Endodermal cell (in vitro differentiated cells): ENCODE results near the gene CDS2. TPM values are rescaled to one million over a fixed set of nuclear protein-coding genes. Genes with fewer than 3 reads are reported as not detected.

Source experiments
- DNase-seq: peaks from one replicate; pipeline ENCODE4 v3.0.0-alpha.2; 2017
- H3K27ac ChIP-seq: 2 replicates; pipeline ENCODE4 v1.5.1; 2013; ENCODE audit warnings: mild to moderate bottlenecking, low read depth, low read length, moderate library complexity
- H3K27me3 ChIP-seq: 2 replicates; pipeline ENCODE4 v1.6.1; 2013; ENCODE audit warnings: mild to moderate bottlenecking, low read length, moderate library complexity; ENCODE audit not compliant: insufficient read depth, control insufficient read depth, poor library complexity, severe bottlenecking
- H3K36me3 ChIP-seq: 2 replicates; pipeline ENCODE4 v1.7.0; 2013; ENCODE audit warnings: mild to moderate bottlenecking, low read length, moderate library complexity; ENCODE audit not compliant: control insufficient read depth, insufficient read depth
- H3K4me1 ChIP-seq: one replicate; pipeline ENCODE4 v1.7.0; 2013; ENCODE audit warnings: low read length; ENCODE audit not compliant: control insufficient read depth, insufficient read depth
- H3K4me3 ChIP-seq: 2 replicates; pipeline ENCODE4 v1.5.1; 2013; ENCODE audit warnings: mild to moderate bottlenecking, low read length, moderate library complexity
- H3K9ac ChIP-seq: 2 replicates; pipeline ENCODE4 v1.6.1; 2013; ENCODE audit warnings: mild to moderate bottlenecking, low read length, moderate library complexity; ENCODE audit not compliant: poor library complexity, severe bottlenecking; ENCODE audit errors: extremely low read depth
- H3K9me3 ChIP-seq: 2 replicates; pipeline ENCODE4 v1.6.1; 2013; ENCODE audit warnings: mild to moderate bottlenecking, low read length, moderate library complexity; ENCODE audit not compliant: control insufficient read depth
- H3K27ac Mint-ChIP-seq: 2 replicates; pipeline ENCODE4 v1.8.0; 2020; ENCODE audit warnings: mixed read lengths
- H3K27me3 Mint-ChIP-seq: 2 replicates; pipeline ENCODE4 v1.8.0; 2021; ENCODE audit warnings: mild to moderate bottlenecking, mixed read lengths; ENCODE audit not compliant: insufficient read depth
- H3K36me3 Mint-ChIP-seq: 2 replicates; pipeline ENCODE4 v1.8.0; 2020; ENCODE audit warnings: low read depth, mixed read lengths
- H3K4me1 Mint-ChIP-seq: 2 replicates; pipeline ENCODE4 v1.8.0; 2020; ENCODE audit warnings: mixed read lengths
- H3K4me3 Mint-ChIP-seq: 2 replicates; pipeline ENCODE4 v1.8.0; 2020; ENCODE audit warnings: mild to moderate bottlenecking, moderate library complexity, mixed read lengths
- H3K9me3 Mint-ChIP-seq: 2 replicates; pipeline ENCODE4 v1.8.0; 2020; ENCODE audit warnings: mild to moderate bottlenecking, mixed read lengths
- WGBS, 2 experiments: methylation state at CpG; one replicate each; pipeline versions ENCODE4 v1.1.5 to v1.1.7; 2013; ENCODE audit warnings: missing lambda C conversion rate in 2 of 2, mixed read lengths in 1 of 2; ENCODE audit not compliant: insufficient coverage in 1 of 2, insufficient read length in 1 of 2; 5-methylcytosine and 5-hydroxymethylcytosine counted together
- total RNA-seq, 2 donors: library from RNA; stranded (reverse); fragmentation: NEBNext Ultra II Directional in 1 of 2; extraction: Animal tissue kit (Norgen Biotek cat#: 25700) in 1 of 2; gene quantifications; 2 replicates in 1 of 2; 3 replicates in 1 of 2; pipeline ENCODE4 v1.2.1, GENCODE V29; 2021
- TF ChIP-seq, protein P1 (sequence below): fragments of 200-600 bp; sonication (generic); conservative IDR thresholded peaks from 2 replicates; pipeline ENCODE4 v1.5.0; 2021; ENCODE audit warnings: antibody characterized with exemption, mild to moderate bottlenecking

CDS2 gene
- total RNA-seq, 2 donors from 2014 or later: 66.8 to 77.1 TPM

GRCh38 chr20:5127859-5128424 is 1.1 kb downstream of the CDS2 start:
- peak overlapping the region; percentile 94 for H3K4me3 Mint-ChIP-seq
- no peak overlapping the region for H3K27ac ChIP-seq
- no peaks in the 10 kb centered on the region for H3K9me3 ChIP-seq
- H3K4me1 Mint-ChIP-seq: peaks cover 13% of the 10 kb centered on the region
- H3K36me3 Mint-ChIP-seq: peaks cover 10% of the 10 kb centered on the region
- TF ChIP-seq, protein P1, sequence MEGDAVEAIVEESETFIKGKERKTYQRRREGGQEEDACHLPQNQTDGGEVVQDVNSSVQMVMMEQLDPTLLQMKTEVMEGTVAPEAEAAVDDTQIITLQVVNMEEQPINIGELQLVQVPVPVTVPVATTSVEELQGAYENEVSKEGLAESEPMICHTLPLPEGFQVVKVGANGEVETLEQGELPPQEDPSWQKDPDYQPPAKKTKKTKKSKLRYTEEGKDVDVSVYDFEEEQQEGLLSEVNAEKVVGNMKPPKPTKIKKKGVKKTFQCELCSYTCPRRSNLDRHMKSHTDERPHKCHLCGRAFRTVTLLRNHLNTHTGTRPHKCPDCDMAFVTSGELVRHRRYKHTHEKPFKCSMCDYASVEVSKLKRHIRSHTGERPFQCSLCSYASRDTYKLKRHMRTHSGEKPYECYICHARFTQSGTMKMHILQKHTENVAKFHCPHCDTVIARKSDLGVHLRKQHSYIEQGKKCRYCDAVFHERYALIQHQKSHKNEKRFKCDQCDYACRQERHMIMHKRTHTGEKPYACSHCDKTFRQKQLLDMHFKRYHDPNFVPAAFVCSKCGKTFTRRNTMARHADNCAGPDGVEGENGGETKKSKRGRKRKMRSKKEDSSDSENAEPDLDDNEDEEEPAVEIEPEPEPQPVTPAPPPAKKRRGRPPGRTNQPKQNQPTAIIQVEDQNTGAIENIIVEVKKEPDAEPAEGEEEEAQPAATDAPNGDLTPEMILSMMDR: no peak
- no peaks in the 10 kb centered on the region for H3K27me3 Mint-ChIP-seq
- H3K4me3 ChIP-seq: peak overlapping the region; percentile 96
- H3K4me1 ChIP-seq: no peaks in the 10 kb centered on the region
- peak overlapping the region; percentile 93 for H3K9ac ChIP-seq
- H3K27me3 ChIP-seq: no peaks in the 10 kb centered on the region
- H3K27ac Mint-ChIP-seq: peak overlapping the region; percentile 97
- no peak for DNase-seq
- WGBS, 2 experiments: 55 to 65% methylated on average over 6 of the region's 6 CpGs
- H3K36me3 ChIP-seq: peaks cover 4% of the 10 kb centered on the region
- no peaks in the 10 kb centered on the region for H3K9me3 Mint-ChIP-seq

GRCh38 chr20:5128886-5129285 is 2.1 kb downstream of the CDS2 start:
- H3K4me1 ChIP-seq: no peaks in the 10 kb centered on the region
- no peak for DNase-seq
- no peaks in the 10 kb centered on the region for H3K9me3 ChIP-seq
- Mint-ChIP-seq H3K4me3 (peak overlapping the region; percentile 94), H3K4me1 (peaks cover 13% of the 10 kb centered on the region), H3K36me3 (peaks cover 13% of the 10 kb centered on the region), H3K27me3 (no peaks in the 10 kb centered on the region), H3K27ac (peak overlapping the region; percentile 27), H3K9me3 (no peaks in the 10 kb centered on the region)
- H3K4me3 ChIP-seq: peak overlapping the region; percentile 96
- peaks cover 7% of the 10 kb centered on the region for H3K36me3 ChIP-seq
- H3K27me3 ChIP-seq: no peaks in the 10 kb centered on the region
- no peak overlapping the region for H3K9ac ChIP-seq
- 93 to 98% methylated on average over 6 of the region's 6 CpGs for WGBS, 2 experiments
- TF ChIP-seq, protein P1: no peak
- H3K27ac ChIP-seq: no peak overlapping the region

DNA sequence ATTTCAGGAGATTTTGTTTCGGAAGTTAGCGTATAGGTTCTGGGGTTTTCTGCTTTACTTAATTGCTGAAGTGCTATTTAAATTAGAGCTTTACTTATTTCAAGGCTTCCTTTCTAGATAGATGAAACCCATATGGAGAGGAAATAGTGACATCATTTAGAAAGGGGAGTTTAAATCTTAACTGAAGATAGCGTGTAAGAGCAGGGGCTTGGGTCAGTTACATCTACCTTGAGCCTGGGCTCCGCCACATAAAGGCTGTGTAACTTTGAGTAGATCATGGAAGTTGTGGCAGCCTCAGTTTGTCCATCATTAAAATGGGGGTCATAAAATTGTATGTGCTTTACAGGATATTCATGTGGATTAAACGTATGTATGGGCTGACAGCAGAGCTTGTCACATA is 4.7 kb downstream of the CDS2 start:
- H3K27ac ChIP-seq: no peak overlapping the region
- no peak overlapping the region for H3K27ac Mint-ChIP-seq
- H3K27me3 ChIP-seq: no peaks in the 10 kb centered on the region
- TF ChIP-seq, protein P1: no peak
- H3K4me3 Mint-ChIP-seq: no peak overlapping the region
- no peaks in the 10 kb centered on the region for H3K9me3 Mint-ChIP-seq
- H3K4me1 Mint-ChIP-seq: peaks cover 27% of the 10 kb centered on the region
- peaks cover 11% of the 10 kb centered on the region for H3K4me1 ChIP-seq
- peaks cover 13% of the 10 kb centered on the region for H3K36me3 ChIP-seq
- H3K4me3 ChIP-seq: no peak overlapping the region
- H3K36me3 Mint-ChIP-seq: peaks cover 13% of the 10 kb centered on the region
- H3K9me3 ChIP-seq: no peaks in the 10 kb centered on the region
- 93 to 96% methylated on average over 4 to 5 of the region's 5 CpGs for WGBS, 2 experiments
- H3K9ac ChIP-seq: no peak overlapping the region
- no peak for DNase-seq
- no peaks in the 10 kb centered on the region for H3K27me3 Mint-ChIP-seq
